ENCODE data around the gene DPP9. TPM values are rescaled to one million over a fixed set of nuclear protein-coding genes. Genes with fewer than 3 reads are reported as not detected.

The DPP9 gene
- total RNA-seq, 4 donors from 2014 or later, result 35.0 to 82.1 (median 42.0) TPM

DNA sequence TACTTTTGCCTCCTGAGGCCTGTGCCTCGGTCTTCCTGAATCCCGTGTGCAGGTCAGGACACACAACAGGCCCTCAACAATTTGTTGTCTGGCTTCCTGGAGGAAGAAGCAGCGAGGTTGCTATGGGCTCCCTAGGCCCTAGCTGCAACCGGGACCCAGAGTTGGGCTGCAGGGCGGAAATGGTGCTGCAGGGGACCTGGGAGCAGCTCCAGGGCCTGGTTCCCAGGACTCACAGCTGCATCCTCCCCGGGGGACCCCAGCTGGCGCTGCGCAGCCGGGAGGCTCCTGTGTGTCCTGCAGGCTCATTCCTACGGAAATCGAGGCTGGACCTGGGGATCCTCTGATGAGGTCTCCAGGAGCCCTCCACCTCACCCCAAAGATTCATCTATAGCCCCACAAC is 85.3 kb downstream of the DPP9 start:
- no peak for TF ChIP-seq EP300 (IDR thresholded peaks at IDR 0.05)
- TF ChIP-seq POLR2A (IDR thresholded peaks at IDR 0.05), result no peak
- TF ChIP-seq, protein P1, sequence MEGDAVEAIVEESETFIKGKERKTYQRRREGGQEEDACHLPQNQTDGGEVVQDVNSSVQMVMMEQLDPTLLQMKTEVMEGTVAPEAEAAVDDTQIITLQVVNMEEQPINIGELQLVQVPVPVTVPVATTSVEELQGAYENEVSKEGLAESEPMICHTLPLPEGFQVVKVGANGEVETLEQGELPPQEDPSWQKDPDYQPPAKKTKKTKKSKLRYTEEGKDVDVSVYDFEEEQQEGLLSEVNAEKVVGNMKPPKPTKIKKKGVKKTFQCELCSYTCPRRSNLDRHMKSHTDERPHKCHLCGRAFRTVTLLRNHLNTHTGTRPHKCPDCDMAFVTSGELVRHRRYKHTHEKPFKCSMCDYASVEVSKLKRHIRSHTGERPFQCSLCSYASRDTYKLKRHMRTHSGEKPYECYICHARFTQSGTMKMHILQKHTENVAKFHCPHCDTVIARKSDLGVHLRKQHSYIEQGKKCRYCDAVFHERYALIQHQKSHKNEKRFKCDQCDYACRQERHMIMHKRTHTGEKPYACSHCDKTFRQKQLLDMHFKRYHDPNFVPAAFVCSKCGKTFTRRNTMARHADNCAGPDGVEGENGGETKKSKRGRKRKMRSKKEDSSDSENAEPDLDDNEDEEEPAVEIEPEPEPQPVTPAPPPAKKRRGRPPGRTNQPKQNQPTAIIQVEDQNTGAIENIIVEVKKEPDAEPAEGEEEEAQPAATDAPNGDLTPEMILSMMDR (IDR thresholded peaks at IDR 0.05), result no peak
- no peak for TF ChIP-seq POLR2AphosphoS5 (IDR thresholded peaks at IDR 0.05)

GRCh38 chr19:4636761-4637160 is 86.9 kb downstream of the DPP9 start:
- Histone ChIP-seq H3K4me1 (peaks cover 0 to 58% (median 21%) of the 10 kb centered on the region in 3 donors), H3K27me3 (peaks cover 10% of the 10 kb centered on the region), H3K27ac (peak overlapping the region in 1 of 4 donors; percentile 57), H3K36me3 (no peaks in the 10 kb centered on the region), H3K4me3 (peak overlapping the region in 1 of 2 donors; percentile 55), H3K9me3 (no peaks in the 10 kb centered on the region)
- no peak for TF ChIP-seq POLR2AphosphoS5 (IDR thresholded peaks at IDR 0.05)
- TF ChIP-seq, protein P1 (IDR thresholded peaks at IDR 0.05), result no peak
- TF ChIP-seq POLR2A (IDR thresholded peaks at IDR 0.05), result no peak
- TF ChIP-seq EP300 (IDR thresholded peaks at IDR 0.05), result no peak
- whole genome bisulfite sequencing, 2 donors (ENCODE audit: low coverage in 1 of 2), result 46% methylated on average over 3 of the region's 8 CpGs; no CpG with 5 or more reads in 1 of the 2 donors
- ATAC-seq, result no peak

More for the DNA sequence above, 85.3 kb downstream of the DPP9 start:
- Histone ChIP-seq H3K4me3 (no peak overlapping the region), H3K9me3 (no peaks in the 10 kb centered on the region), H3K36me3 (no peaks in the 10 kb centered on the region), H3K27me3 (peaks cover 10% of the 10 kb centered on the region), H3K27ac (peak overlapping the region in 3 of 4 donors; percentile 16 to 78 (median 77)), H3K4me1 (peaks cover 0 to 64% (median 21%) of the 10 kb centered on the region in 3 donors)
- WGBS, 2 donors (ENCODE audit: low coverage in 1 of 2), result 62% methylated on average over 3 of the region's 11 CpGs; no CpG with 5 or more reads in 1 of the 2 donors
- no peak for ATAC-seq

GRCh38 chr19:4636151-4636717 is 87.4 kb downstream of the DPP9 start:
- TF ChIP-seq, protein P1 (IDR thresholded peaks at IDR 0.05), result peak in 3 of 4 experiments; percentile 81 to 98 (median 89)
- no peak for TF ChIP-seq POLR2AphosphoS5 (IDR thresholded peaks at IDR 0.05)
- WGBS, 2 donors (ENCODE audit: low coverage in 1 of 2), result no CpG with 5 or more reads among the region's 43 CpGs
- H3K27me3 ChIP-seq, result peaks cover 10% of the 10 kb centered on the region
- peaks cover 0 to 52% (median 21%) of the 10 kb centered on the region in 3 donors for H3K4me1 ChIP-seq
- H3K4me3 ChIP-seq, result peak overlapping the region; percentile 25 to 55
- H3K27ac ChIP-seq, result peak overlapping the region in 1 of 4 donors; percentile 57
- no peaks in the 10 kb centered on the region for H3K36me3 ChIP-seq
- H3K9me3 ChIP-seq, result no peaks in the 10 kb centered on the region
- ATAC-seq, result peak; percentile 14

- TF ChIP-seq EP300 (IDR thresholded peaks at IDR 0.05) (no peak), POLR2AphosphoS5 (IDR thresholded peaks at IDR 0.05) (no peak), POLR2A (IDR thresholded peaks at IDR 0.05) (no peak)
- TF ChIP-seq, protein P1 (IDR thresholded peaks at IDR 0.05), result no peak
These were observed 87.9 kb downstream of the DPP9 start for GRCh38 chr19:4635754-4636116.

More at GRCh38 chr19:4635754-4636116, 87.9 kb downstream of the DPP9 start:
- peaks cover 10% of the 10 kb centered on the region for H3K27me3 ChIP-seq
- no peaks in the 10 kb centered on the region for H3K36me3 ChIP-seq
- peak overlapping the region; percentile 25 to 55 for H3K4me3 ChIP-seq
- WGBS, 2 donors (ENCODE audit: low coverage in 1 of 2), result no CpG with 5 or more reads among the region's 13 CpGs
- ATAC-seq, result no peak
- peaks cover 0 to 47% (median 19%) of the 10 kb centered on the region in 3 donors for H3K4me1 ChIP-seq
- H3K27ac ChIP-seq, result peak overlapping the region in 1 of 4 donors; percentile 57
- H3K9me3 ChIP-seq, result no peaks in the 10 kb centered on the region

Data from gastroesophageal sphincter (tissue), 4 donors.